NT2/D1 (cell line): ENCODE measurements around the gene SAMD3.
"Not testable (repeated sequence)": the region's sequence is repeated elsewhere in the genome, so short reads cannot be mapped to it uniquely, and the experiment has no call there.

Experiments
- DNase-seq: peaks from one replicate; pipeline ENCODE4 v3.0.0-alpha.2; 2011; ENCODE audit warnings: low read depth, low spot score
- H3K27me3 ChIP-seq: 2 replicates; pipeline ENCODE4 v1.6.0; 2011; ENCODE audit warnings: mild to moderate bottlenecking; ENCODE audit not compliant: insufficient read length, insufficient read depth
- H3K36me3 ChIP-seq: 2 replicates; pipeline ENCODE4 v1.6.1; 2011; ENCODE audit warnings: mild to moderate bottlenecking, low read length, mixed read lengths; ENCODE audit not compliant: insufficient read depth, insufficient read length
- H3K4me1 ChIP-seq: 2 replicates; pipeline ENCODE4 v1.5.1; 2011; ENCODE audit not compliant: insufficient read depth, insufficient read length
- H3K4me3 ChIP-seq: 2 replicates; pipeline ENCODE4 v1.5.1; 2011; ENCODE audit warnings: low read depth; ENCODE audit not compliant: insufficient read length
- H3K9ac ChIP-seq: 2 replicates; pipeline ENCODE4 v1.6.0; 2011; ENCODE audit warnings: low read depth; ENCODE audit not compliant: insufficient read length
- H3K9me3 ChIP-seq: 2 replicates; pipeline ENCODE4 v1.5.1; 2011; ENCODE audit warnings: mild to moderate bottlenecking, low read length; ENCODE audit not compliant: insufficient read depth
- SUZ12 ChIP-seq: IDR thresholded peaks from 2 replicates; pipeline ENCODE4 v1.6.1; 2011; ENCODE audit not compliant: insufficient read length, insufficient read depth; ENCODE audit errors: extremely low read depth
- YY1 ChIP-seq: IDR thresholded peaks from 2 replicates; pipeline ENCODE4 v1.6.1; 2011; ENCODE audit not compliant: insufficient read length, insufficient read depth
- ZNF274 ChIP-seq: IDR thresholded peaks from 2 replicates; pipeline ENCODE4 v1.6.1; 2011; ENCODE audit warnings: mild to moderate bottlenecking, low read depth, low read length

SAMD3 gene

GRCh38 chr6:130259140-130259539, 36.4 kb upstream of the SAMD3 start:
- no peaks in the 10 kb centered on the region for H3K36me3 ChIP-seq
- TF ChIP-seq ZNF274 (no peak), YY1 (no peak), SUZ12 (no peak)
- H3K4me1 ChIP-seq: no peaks in the 10 kb centered on the region
- H3K4me3 ChIP-seq: no peak overlapping the region
- DNase-seq: no peak
- H3K27me3 ChIP-seq: no peaks in the 10 kb centered on the region
- no peaks in the 10 kb centered on the region for H3K9me3 ChIP-seq
- no peak overlapping the region for H3K9ac ChIP-seq

- TF ChIP-seq YY1: no peak
- no peak for TF ChIP-seq ZNF274
- TF ChIP-seq SUZ12: no peak
- DNase-seq: no peak
- no peaks in the 10 kb centered on the region for H3K9me3 ChIP-seq
- H3K9ac ChIP-seq: no peak overlapping the region
- H3K36me3 ChIP-seq: no peaks in the 10 kb centered on the region
- H3K4me1 ChIP-seq: no peaks in the 10 kb centered on the region
- H3K27me3 ChIP-seq: no peaks in the 10 kb centered on the region
- H3K4me3 ChIP-seq: no peak overlapping the region
Measured at GRCh38 chr6:130252527-130253237, 29.9 kb upstream of the SAMD3 start.

- TF ChIP-seq ZNF274 (no peak), YY1 (no peak), SUZ12 (no peak)
- Histone ChIP-seq H3K9me3 (no peaks in the 10 kb centered on the region), H3K4me3 (no peak overlapping the region), H3K9ac (no peak overlapping the region), H3K36me3 (no peaks in the 10 kb centered on the region), H3K27me3 (no peaks in the 10 kb centered on the region), H3K4me1 (no peaks in the 10 kb centered on the region)
- DNase-seq: no peak
Measured at GRCh38 chr6:130245267-130245666, 22.5 kb upstream of the SAMD3 start.

GRCh38 chr6:130244728-130245127, 22.0 kb upstream of the SAMD3 start:
- TF ChIP-seq YY1 (no peak), SUZ12 (no peak), ZNF274 (no peak)
- no peak for DNase-seq
- H3K9ac ChIP-seq: no peak overlapping the region
- H3K9me3 ChIP-seq: no peaks in the 10 kb centered on the region
- H3K36me3 ChIP-seq: no peaks in the 10 kb centered on the region
- no peak overlapping the region for H3K4me3 ChIP-seq
- no peaks in the 10 kb centered on the region for H3K4me1 ChIP-seq
- H3K27me3 ChIP-seq: no peaks in the 10 kb centered on the region

- Histone ChIP-seq H3K9me3 (no peaks in the 10 kb centered on the region), H3K36me3 (no peaks in the 10 kb centered on the region), H3K9ac (no peak overlapping the region), H3K4me3 (no peak overlapping the region), H3K4me1 (no peaks in the 10 kb centered on the region), H3K27me3 (no peaks in the 10 kb centered on the region)
- no peak for DNase-seq
- TF ChIP-seq SUZ12 (no peak), ZNF274 (no peak), YY1 (no peak)
Measured at GRCh38 chr6:130240232-130240631, 17.5 kb upstream of the SAMD3 start.

GRCh38 chr6:130239755-130240154, 17.0 kb upstream of the SAMD3 start:
- no peaks in the 10 kb centered on the region for H3K27me3 ChIP-seq
- TF ChIP-seq YY1 (no peak), ZNF274 (no peak)
- no peaks in the 10 kb centered on the region for H3K4me1 ChIP-seq
- H3K9ac ChIP-seq: no peak overlapping the region
- H3K36me3 ChIP-seq: no peaks in the 10 kb centered on the region
- no peak overlapping the region for H3K4me3 ChIP-seq
- H3K9me3 ChIP-seq: no peaks in the 10 kb centered on the region
- no peak for DNase-seq

- Histone ChIP-seq H3K36me3 (no peaks in the 10 kb centered on the region), H3K27me3 (no peaks in the 10 kb centered on the region), H3K9me3 (no peaks in the 10 kb centered on the region), H3K9ac (no peak overlapping the region), H3K4me3 (no peak overlapping the region), H3K4me1 (no peaks in the 10 kb centered on the region)
- DNase-seq: peak; percentile 11
- TF ChIP-seq ZNF274 (no peak), SUZ12 (no peak), YY1 (no peak)
Measured at GRCh38 chr6:130233330-130233729, 10.6 kb upstream of the SAMD3 start.

GRCh38 chr6:130230531-130230930, 7.8 kb upstream of the SAMD3 start:
- H3K4me1 ChIP-seq, H3K9me3 ChIP-seq, DNase-seq, H3K36me3 ChIP-seq, H3K9ac ChIP-seq, H3K27me3 ChIP-seq, H3K4me3 ChIP-seq: not testable (repeated sequence)
